HepG2 (cell line): Measurements from ENCODE around the gene XAGE1A.

ENCODE experiments used
- CREB1 ChIP-seq, 2 experiments: fragments of 450-650 bp in 1 of 2; IDR thresholded peaks; 2 replicates each; pipeline ENCODE4 v1.6.1; 2016 to 2017; ENCODE audit warnings: control low read depth in 1 of 2, mild to moderate bottlenecking in 1 of 2, missing compliant biosample characterization in 1 of 2, missing genetic modification characterization in 1 of 2
- EZH2 ChIP-seq: conservative IDR thresholded peaks from 2 replicates; pipeline ENCODE4 v1.6.1; 2012; ENCODE audit warnings: mild to moderate bottlenecking, low read depth, low read length, moderate library complexity
- ZBTB2 ChIP-seq: sonication (generic); formaldehyde crosslinking; IDR thresholded peaks from 2 replicates; pipeline ENCODE4 v1.8.0; 2022; ENCODE audit warnings: low read depth, missing genetic modification reagents
- ZC3H13 ChIP-seq: sonication (generic); formaldehyde crosslinking; IDR thresholded peaks from 2 replicates; pipeline ENCODE4 v1.8.1; 2023; ENCODE audit warnings: mild to moderate bottlenecking, missing genetic modification reagents, moderate library complexity
- ZFP36L1 ChIP-seq: sonication (generic); formaldehyde crosslinking; IDR thresholded peaks from 2 replicates; pipeline ENCODE4 v1.8.0; 2022; ENCODE audit warnings: mild to moderate bottlenecking, missing genetic modification reagents, moderate library complexity
- ZNF33A ChIP-seq: sonication (generic); formaldehyde crosslinking; IDR thresholded peaks from 2 replicates; pipeline ENCODE4 v1.5.1; 2020; ENCODE audit warnings: missing genetic modification reagents, mild to moderate bottlenecking, moderate library complexity, borderline replicate concordance
- ZNF513 ChIP-seq: sonication (generic); formaldehyde crosslinking; conservative IDR thresholded peaks from 2 replicates; pipeline ENCODE4 v1.5.0; 2020; ENCODE audit warnings: missing genetic modification reagents
- TF ChIP-seq, protein P1 (sequence below): IDR thresholded peaks from 2 replicates; pipeline ENCODE4 v1.6.1; 2012; ENCODE audit warnings: inconsistent platforms
- TF ChIP-seq, protein P2 (sequence below): sonication (generic); formaldehyde crosslinking; IDR thresholded peaks from 2 replicates; pipeline ENCODE4 v1.5.0; 2020; ENCODE audit warnings: mild to moderate bottlenecking, missing genetic modification reagents, moderate library complexity

DNA sequence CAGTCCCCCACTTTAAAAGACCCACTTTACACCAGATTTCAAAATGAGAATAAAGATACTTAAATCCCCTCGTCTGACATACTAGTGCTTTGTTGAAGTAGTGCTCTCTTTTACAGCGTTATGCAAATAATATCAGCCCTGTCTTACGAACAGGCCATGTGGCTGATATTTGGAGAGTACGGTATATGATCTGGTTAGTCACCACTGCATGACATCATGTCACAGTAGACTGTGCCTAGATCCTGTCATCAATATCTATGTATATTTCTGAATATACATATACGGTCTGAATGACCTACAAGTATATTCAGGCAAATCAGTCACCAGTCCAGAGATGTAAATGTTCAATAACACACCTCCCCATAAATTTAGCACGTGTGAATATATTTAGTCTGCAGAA, 46.7 kb downstream of the XAGE1A start:
- TF ChIP-seq ZFP36L1 (CRISPR knock-in tag) (no peak), ZC3H13 (CRISPR knock-in tag) (no peak), ZNF33A (CRISPR knock-in tag) (no peak), ZNF513 (CRISPR knock-in tag) (no peak), EZH2 (no peak), ZBTB2 (CRISPR knock-in tag) (no peak), CREB1 (IDR thresholded peaks at IDR 0.05) (no peak), CREB1 (CRISPR knock-in tag; IDR thresholded peaks at IDR 0.05) (no peak)
- TF ChIP-seq, protein P1, sequence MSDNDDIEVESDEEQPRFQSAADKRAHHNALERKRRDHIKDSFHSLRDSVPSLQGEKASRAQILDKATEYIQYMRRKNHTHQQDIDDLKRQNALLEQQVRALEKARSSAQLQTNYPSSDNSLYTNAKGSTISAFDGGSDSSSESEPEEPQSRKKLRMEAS, result no peak
- TF ChIP-seq, protein P2, sequence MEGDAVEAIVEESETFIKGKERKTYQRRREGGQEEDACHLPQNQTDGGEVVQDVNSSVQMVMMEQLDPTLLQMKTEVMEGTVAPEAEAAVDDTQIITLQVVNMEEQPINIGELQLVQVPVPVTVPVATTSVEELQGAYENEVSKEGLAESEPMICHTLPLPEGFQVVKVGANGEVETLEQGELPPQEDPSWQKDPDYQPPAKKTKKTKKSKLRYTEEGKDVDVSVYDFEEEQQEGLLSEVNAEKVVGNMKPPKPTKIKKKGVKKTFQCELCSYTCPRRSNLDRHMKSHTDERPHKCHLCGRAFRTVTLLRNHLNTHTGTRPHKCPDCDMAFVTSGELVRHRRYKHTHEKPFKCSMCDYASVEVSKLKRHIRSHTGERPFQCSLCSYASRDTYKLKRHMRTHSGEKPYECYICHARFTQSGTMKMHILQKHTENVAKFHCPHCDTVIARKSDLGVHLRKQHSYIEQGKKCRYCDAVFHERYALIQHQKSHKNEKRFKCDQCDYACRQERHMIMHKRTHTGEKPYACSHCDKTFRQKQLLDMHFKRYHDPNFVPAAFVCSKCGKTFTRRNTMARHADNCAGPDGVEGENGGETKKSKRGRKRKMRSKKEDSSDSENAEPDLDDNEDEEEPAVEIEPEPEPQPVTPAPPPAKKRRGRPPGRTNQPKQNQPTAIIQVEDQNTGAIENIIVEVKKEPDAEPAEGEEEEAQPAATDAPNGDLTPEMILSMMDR (CRISPR knock-in tag), result no peak
